NCI-H1417 (cell line): Measurements from ENCODE around the gene PLPP1.

Experiments
- DNase-seq, 3 experiments: peaks; one replicate each; lab custom pipeline; 2025; lab: John Stamatoyannopoulos, UW

PLPP1 gene

GRCh38 chr5:55409775-55410174 lies 125.0 kb downstream of the PLPP1 start:
- DNase-seq = no peak

- DNase-seq = no peak
Observed at GRCh38 chr5:55407984-55408383, 126.8 kb downstream of the PLPP1 start.

GRCh38 chr5:55407059-55407684 lies 127.6 kb downstream of the PLPP1 start:
- peak in 2 of 3 experiments; percentile 13 to 36 for DNase-seq

- peak in 2 of 3 experiments; percentile 64 to 90 for DNase-seq
Observed at GRCh38 chr5:55406292-55406691, 128.5 kb downstream of the PLPP1 start.

- no peak for DNase-seq
Observed at GRCh38 chr5:55402199-55402598, 132.6 kb downstream of the PLPP1 start.

- DNase-seq = no peak
Observed at GRCh38 chr5:55393501-55394175, 141.1 kb downstream of the PLPP1 start.

- DNase-seq = no peak
Observed at GRCh38 chr5:55392669-55393068, 142.1 kb downstream of the PLPP1 start.

GRCh38 chr5:55391707-55392106 lies 143.1 kb downstream of the PLPP1 start:
- no peak for DNase-seq

GRCh38 chr5:55387865-55388264 lies 146.9 kb downstream of the PLPP1 start:
- no peak for DNase-seq

- no peak for DNase-seq
Observed at GRCh38 chr5:55386356-55386755, 148.4 kb downstream of the PLPP1 start.

GRCh38 chr5:55385846-55386245 lies 148.9 kb downstream of the PLPP1 start:
- no peak for DNase-seq

GRCh38 chr5:55385227-55385626 lies 149.5 kb downstream of the PLPP1 start:
- no peak for DNase-seq

- DNase-seq = no peak
Observed at GRCh38 chr5:55384072-55384471, 150.7 kb downstream of the PLPP1 start.

- DNase-seq = no peak
Observed at GRCh38 chr5:55383254-55383653, 151.5 kb downstream of the PLPP1 start.

- no peak for DNase-seq
Observed at GRCh38 chr5:55377810-55378209, 157.0 kb downstream of the PLPP1 start.
